GM21515 (cell line): ENCODE data around the gene RCOR3.
A peak's percentile ranks its signal among the peaks of the same experiment; 100 is the strongest.

ENCODE experiments used
- ATAC-seq: cut with Tn5 transposase; IDR thresholded peaks from one replicate; pipeline ENCODE4 v1.9.1; 2021; ENCODE audit not compliant: unreplicated experiment

RCOR3 gene

GRCh38 chr1:211323156-211324063, 64.2 kb downstream of the RCOR3 start:
- peak; percentile 47 for ATAC-seq

GRCh38 chr1:211324992-211325775, 66.0 kb downstream of the RCOR3 start:
- ATAC-seq, result no peak

GRCh38 chr1:211326140-211326527, 67.0 kb downstream of the RCOR3 start:
- ATAC-seq, result no peak

GRCh38 chr1:211326528-211327345, 67.6 kb downstream of the RCOR3 start, which contains the start of gene TRAF5:
Gene TRAF5, plus strand, starts transcription at chr1:211326833. Its CDS starts 26,407 bp downstream, at chr1:211353240.
- peak; percentile 32 for ATAC-seq

- peak; percentile 35 for ATAC-seq
Observed at GRCh38 chr1:211327346-211327921, 68.3 kb downstream of the RCOR3 start.

GRCh38 chr1:211328084-211328694, 69.0 kb downstream of the RCOR3 start:
- ATAC-seq, result no peak

GRCh38 chr1:211328866-211329475, 69.8 kb downstream of the RCOR3 start:
- no peak for ATAC-seq

- ATAC-seq, result peak; percentile 59
Observed at GRCh38 chr1:211329764-211330201, 70.6 kb downstream of the RCOR3 start.

- no peak for ATAC-seq
Observed at GRCh38 chr1:211330282-211330936, 71.2 kb downstream of the RCOR3 start.

- no peak for ATAC-seq
Observed at GRCh38 chr1:211331011-211331709, 72.0 kb downstream of the RCOR3 start.

- no peak for ATAC-seq
Observed at GRCh38 chr1:211332036-211332616, 73.0 kb downstream of the RCOR3 start.

- no peak for ATAC-seq
Observed at GRCh38 chr1:211332830-211333229, 73.7 kb downstream of the RCOR3 start.

GRCh38 chr1:211333906-211334305, 74.7 kb downstream of the RCOR3 start:
- ATAC-seq, result no peak

GRCh38 chr1:211334986-211335385, 75.8 kb downstream of the RCOR3 start:
- ATAC-seq, result no peak

GRCh38 chr1:211335522-211336157, 76.5 kb downstream of the RCOR3 start:
- ATAC-seq, result peak; percentile 88

- peak; percentile 17 for ATAC-seq
Observed at GRCh38 chr1:211336161-211336560, 77.0 kb downstream of the RCOR3 start.

- ATAC-seq, result no peak
Observed at GRCh38 chr1:211336775-211337174, 77.6 kb downstream of the RCOR3 start.
